Measurements from ENCODE around the gene HOXA13. TPM values are rescaled to one million over a fixed set of nuclear protein-coding genes. Genes with fewer than 3 reads are reported as not detected.

HOXA13 gene
- total RNA-seq, 1 donor from 2014 or later, result not detected

- no peak for DNase-seq (ENCODE audit: low spot score)
- H3K4me1 Mint-ChIP-seq (ENCODE audit: unreplicated experiment), result peaks cover 4% of the 10 kb centered on the region
Observed at GRCh38 chr7:27221201-27221797, 21.4 kb upstream of the HOXA13 start.

GRCh38 chr7:27220440-27220955, 20.6 kb upstream of the HOXA13 start:
- H3K4me3 Mint-ChIP-seq (ENCODE audit: unreplicated experiment), result no peak overlapping the region

More at GRCh38 chr7:27221201-27221797, 21.4 kb upstream of the HOXA13 start:
- Mint-ChIP-seq H3K27ac (ENCODE audit: unreplicated experiment) (no peak overlapping the region), H3K27me3 (ENCODE audit: unreplicated experiment) (peaks cover 18% of the 10 kb centered on the region), H3K36me3 (ENCODE audit: low read depth, unreplicated experiment) (no peaks in the 10 kb centered on the region), H3K9me3 (ENCODE audit: unreplicated experiment) (no peaks in the 10 kb centered on the region), H3K4me3 (ENCODE audit: unreplicated experiment) (no peak overlapping the region)
- TF ChIP-seq CTCF (IDR thresholded peaks at IDR 0.05; ENCODE audit: unreplicated experiment), result no peak

GRCh38 chr7:27219821-27220220, 19.9 kb upstream of the HOXA13 start:
- Mint-ChIP-seq H3K9me3 (ENCODE audit: unreplicated experiment) (no peaks in the 10 kb centered on the region), H3K27me3 (ENCODE audit: unreplicated experiment) (peaks cover 18% of the 10 kb centered on the region), H3K36me3 (ENCODE audit: low read depth, unreplicated experiment) (no peaks in the 10 kb centered on the region), H3K27ac (ENCODE audit: unreplicated experiment) (no peak overlapping the region), H3K4me1 (ENCODE audit: unreplicated experiment) (peaks cover 6% of the 10 kb centered on the region), H3K4me3 (ENCODE audit: unreplicated experiment) (no peak overlapping the region)
- TF ChIP-seq CTCF (IDR thresholded peaks at IDR 0.05; ENCODE audit: unreplicated experiment), result no peak
- DNase-seq (ENCODE audit: low spot score), result no peak

More at GRCh38 chr7:27220440-27220955, 20.6 kb upstream of the HOXA13 start:
- H3K27ac Mint-ChIP-seq (ENCODE audit: unreplicated experiment), result no peak overlapping the region
- H3K4me1 Mint-ChIP-seq (ENCODE audit: unreplicated experiment), result peaks cover 9% of the 10 kb centered on the region
- TF ChIP-seq CTCF (IDR thresholded peaks at IDR 0.05; ENCODE audit: unreplicated experiment), result no peak
- H3K9me3 Mint-ChIP-seq (ENCODE audit: unreplicated experiment), result no peaks in the 10 kb centered on the region
- H3K27me3 Mint-ChIP-seq (ENCODE audit: unreplicated experiment), result peaks cover 21% of the 10 kb centered on the region
- H3K36me3 Mint-ChIP-seq (ENCODE audit: low read depth, unreplicated experiment), result no peaks in the 10 kb centered on the region
- no peak for DNase-seq (ENCODE audit: low spot score)

- Mint-ChIP-seq H3K27ac (ENCODE audit: unreplicated experiment) (no peak overlapping the region), H3K9me3 (ENCODE audit: unreplicated experiment) (no peaks in the 10 kb centered on the region), H3K4me1 (ENCODE audit: unreplicated experiment) (peaks cover 6% of the 10 kb centered on the region), H3K4me3 (ENCODE audit: unreplicated experiment) (no peak overlapping the region), H3K27me3 (ENCODE audit: unreplicated experiment) (peaks cover 19% of the 10 kb centered on the region), H3K36me3 (ENCODE audit: low read depth, unreplicated experiment) (no peaks in the 10 kb centered on the region)
- no peak for TF ChIP-seq CTCF (IDR thresholded peaks at IDR 0.05; ENCODE audit: unreplicated experiment)
- no peak for DNase-seq (ENCODE audit: low spot score)
Observed at GRCh38 chr7:27217951-27218350, 18.1 kb upstream of the HOXA13 start.

- Mint-ChIP-seq H3K36me3 (ENCODE audit: low read depth, unreplicated experiment) (no peaks in the 10 kb centered on the region), H3K4me3 (ENCODE audit: unreplicated experiment) (no peak overlapping the region), H3K4me1 (ENCODE audit: unreplicated experiment) (peaks cover 6% of the 10 kb centered on the region), H3K9me3 (ENCODE audit: unreplicated experiment) (no peaks in the 10 kb centered on the region), H3K27ac (ENCODE audit: unreplicated experiment) (no peak overlapping the region), H3K27me3 (ENCODE audit: unreplicated experiment) (peaks cover 27% of the 10 kb centered on the region)
- no peak for TF ChIP-seq CTCF (IDR thresholded peaks at IDR 0.05; ENCODE audit: unreplicated experiment)
- DNase-seq (ENCODE audit: low spot score), result no peak
Observed at GRCh38 chr7:27215356-27215755, 15.5 kb upstream of the HOXA13 start.
